Measurements from ENCODE around the gene SPSB1.

SPSB1 gene

DNA sequence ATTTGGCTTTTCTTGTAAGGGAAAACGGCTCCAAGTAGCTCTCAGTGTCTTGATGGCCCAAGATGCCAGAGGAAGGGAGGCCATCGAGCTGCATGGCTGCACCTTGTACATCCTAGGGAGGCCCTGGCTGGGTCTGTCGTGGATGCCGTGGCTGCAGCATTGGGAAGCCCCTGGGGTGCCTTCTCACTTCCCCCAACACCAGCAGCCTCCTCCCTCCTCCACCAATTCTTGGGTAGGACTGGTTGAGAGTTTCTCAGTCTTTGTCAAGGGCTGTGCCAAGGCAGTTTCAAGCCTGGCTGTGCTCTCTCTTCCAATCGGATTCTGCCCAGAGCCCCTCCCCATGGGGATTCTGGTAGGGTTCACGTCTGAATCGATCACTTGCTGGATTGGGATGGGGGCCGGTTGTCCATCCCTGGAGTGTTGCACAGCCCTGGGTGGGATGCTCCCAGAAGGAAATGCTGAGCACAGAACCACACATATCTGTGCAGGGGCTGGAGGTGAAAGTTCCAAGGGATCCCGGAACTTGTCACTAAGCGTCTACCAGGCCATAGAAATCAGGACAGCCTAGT lies 14.0 kb upstream of the SPSB1 start:
- H3K36me3 Mint-ChIP-seq = peaks cover 9% of the 10 kb centered on the region
- no peak overlapping the region for H3K4me3 Mint-ChIP-seq
- H3K9me3 Mint-ChIP-seq = peaks cover 4% of the 10 kb centered on the region
- CTCF ChIA-PET = interaction anchor here (1.1 to 2.4 kb wide), 4 partner anchors 10 to 212 kb away, joined by 3 to 6 read pairs (median 5); no protein-coding TSS in a partner anchor
- no peak for DNase-seq
- peaks cover 61% of the 10 kb centered on the region for H3K4me1 Mint-ChIP-seq
- H3K27me3 Mint-ChIP-seq = peaks cover 44% of the 10 kb centered on the region
- no peak overlapping the region for H3K27ac Mint-ChIP-seq

DNA sequence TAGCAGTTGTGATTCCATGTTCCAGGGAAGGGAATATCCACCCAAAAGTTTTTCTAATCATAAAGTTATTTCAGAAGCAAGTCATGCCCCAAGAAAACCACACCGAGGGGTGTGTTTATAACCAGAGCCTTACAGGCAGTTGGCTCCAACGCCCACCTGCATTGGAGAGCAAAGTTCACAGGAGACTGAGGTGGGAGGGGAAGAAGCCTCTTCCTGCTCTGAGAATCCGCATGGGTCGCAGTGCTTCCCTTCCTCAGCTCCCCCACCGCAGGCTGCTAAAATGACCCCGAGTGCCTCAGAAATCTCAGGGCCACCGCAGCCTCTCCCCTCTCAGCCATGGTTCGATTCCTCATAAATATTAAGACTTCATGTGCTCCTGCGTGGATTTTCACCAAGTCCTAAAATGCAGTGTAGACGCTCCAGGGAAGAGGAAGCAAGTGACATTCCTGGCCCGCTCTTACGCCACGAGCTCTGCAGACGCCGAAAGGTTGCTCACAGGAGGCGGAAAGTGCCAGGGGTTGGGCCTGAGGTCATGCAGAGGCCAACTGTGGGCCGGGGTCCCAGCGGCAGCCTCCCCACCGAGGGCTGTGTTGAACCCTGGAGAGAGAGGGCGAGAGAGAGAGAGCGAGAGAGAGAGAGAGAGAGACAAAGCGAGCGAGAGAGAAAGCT lies 13.4 kb upstream of the SPSB1 start:
- CTCF ChIA-PET = interaction anchor here (1.1 to 2.5 kb wide), 3 partner anchors 10 to 212 kb away, joined by 3 to 9 read pairs (median 5); no protein-coding TSS in a partner anchor
- DNase-seq = no peak
- Mint-ChIP-seq H3K27me3 (peaks cover 44% of the 10 kb centered on the region), H3K4me1 (peaks cover 67% of the 10 kb centered on the region), H3K9me3 (peaks cover 10% of the 10 kb centered on the region), H3K27ac (no peak overlapping the region), H3K36me3 (peaks cover 16% of the 10 kb centered on the region), H3K4me3 (no peak overlapping the region)

DNA sequence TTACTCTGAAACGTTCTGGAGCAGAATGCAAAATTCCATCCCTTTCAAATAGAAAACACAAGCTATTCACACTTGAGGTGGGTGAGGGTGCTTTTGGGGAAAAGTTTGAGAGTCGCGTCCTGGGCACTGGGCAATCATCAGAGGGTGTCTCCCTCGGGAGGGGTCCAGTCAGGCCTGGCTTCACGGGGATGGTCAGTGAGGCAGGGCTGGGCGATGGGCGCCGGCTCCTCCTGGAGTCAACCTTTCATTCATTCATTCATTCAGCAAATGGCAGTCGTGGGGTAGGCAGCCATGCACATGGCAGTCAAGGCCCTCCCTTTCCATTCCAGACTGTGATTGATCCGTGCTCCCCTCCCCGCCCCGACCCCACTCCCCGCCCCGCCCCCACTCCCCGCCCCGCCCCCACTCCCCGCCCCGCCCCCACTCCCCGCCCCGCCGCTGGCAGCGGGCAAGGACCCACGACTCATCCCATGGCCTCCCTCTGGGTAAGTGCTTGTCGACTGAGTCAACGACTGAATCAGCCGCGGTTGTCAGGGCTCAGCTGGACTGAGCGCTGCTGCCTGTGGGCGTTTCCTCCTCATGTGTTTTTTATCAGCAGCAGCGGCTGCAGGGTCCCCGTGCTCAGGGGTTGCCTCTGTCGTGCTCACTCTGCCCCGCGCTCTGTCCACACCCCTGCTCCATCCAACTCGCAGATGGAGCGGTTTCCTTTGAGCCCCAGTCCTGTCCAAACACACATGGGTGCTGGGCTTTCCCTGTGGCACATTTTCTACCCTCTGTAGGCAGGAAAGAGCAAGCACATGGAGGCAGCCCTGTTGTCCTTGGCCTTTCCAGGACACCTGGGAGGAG lies 12.5 kb upstream of the SPSB1 start:
- Mint-ChIP-seq H3K4me3 (no peak overlapping the region), H3K4me1 (peaks cover 72% of the 10 kb centered on the region), H3K36me3 (peaks cover 17% of the 10 kb centered on the region), H3K27me3 (peaks cover 39% of the 10 kb centered on the region), H3K27ac (peak overlapping the region; percentile 25), H3K9me3 (peaks cover 17% of the 10 kb centered on the region)
- CTCF ChIA-PET = interaction anchor here (0.5 to 2.5 kb wide), 3 partner anchors 9 to 523 kb away, joined by 3 to 9 read pairs (median 5); no protein-coding TSS in a partner anchor
- DNase-seq = peak; percentile 50

DNA sequence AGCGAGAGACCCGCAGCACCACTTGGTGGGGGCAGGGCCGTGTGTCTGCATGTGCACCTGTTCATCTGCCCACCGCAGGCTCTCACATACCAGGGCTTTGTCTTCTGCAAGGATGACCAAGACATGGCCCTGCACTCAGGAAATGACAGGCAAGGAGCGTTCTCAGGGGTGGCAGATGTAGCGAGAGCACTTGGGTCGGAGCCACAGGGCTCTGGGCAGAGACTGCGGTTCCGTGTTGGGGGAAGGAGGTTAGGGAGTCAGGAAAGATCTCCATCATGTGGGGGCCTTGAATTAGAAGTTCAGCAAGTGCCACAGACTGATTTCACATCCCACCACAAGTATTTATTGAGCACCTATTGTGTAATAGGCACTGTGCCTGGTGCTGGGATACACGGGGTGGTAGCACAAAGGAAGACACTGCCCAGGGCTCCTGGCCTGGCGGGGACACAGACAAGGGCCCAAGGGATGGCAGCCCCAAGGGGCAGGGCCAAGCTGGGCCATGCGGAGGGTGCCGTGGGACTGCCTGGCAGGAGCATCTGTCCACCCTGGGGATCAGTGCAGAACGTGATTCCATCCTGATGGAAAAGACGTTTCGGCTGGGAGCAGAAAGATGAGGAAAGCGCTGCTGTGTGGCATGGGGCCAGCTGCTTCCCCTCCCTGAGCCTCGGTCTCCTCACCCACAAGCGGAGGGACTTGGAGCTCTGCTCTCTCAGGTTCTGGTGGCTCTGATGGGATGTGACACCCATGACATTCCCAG lies 11.4 kb upstream of the SPSB1 start:
- no peak for DNase-seq
- Mint-ChIP-seq H3K27ac (no peak overlapping the region), H3K27me3 (peaks cover 32% of the 10 kb centered on the region), H3K36me3 (peaks cover 18% of the 10 kb centered on the region), H3K4me3 (no peak overlapping the region), H3K9me3 (peaks cover 25% of the 10 kb centered on the region), H3K4me1 (peaks cover 70% of the 10 kb centered on the region)
- CTCF ChIA-PET = interaction anchor here (0.8 to 3.8 kb wide), 5 partner anchors 11 to 209 kb away, joined by 3 to 15 read pairs (median 3); partner anchors contain the start of gene SPSB1

DNA sequence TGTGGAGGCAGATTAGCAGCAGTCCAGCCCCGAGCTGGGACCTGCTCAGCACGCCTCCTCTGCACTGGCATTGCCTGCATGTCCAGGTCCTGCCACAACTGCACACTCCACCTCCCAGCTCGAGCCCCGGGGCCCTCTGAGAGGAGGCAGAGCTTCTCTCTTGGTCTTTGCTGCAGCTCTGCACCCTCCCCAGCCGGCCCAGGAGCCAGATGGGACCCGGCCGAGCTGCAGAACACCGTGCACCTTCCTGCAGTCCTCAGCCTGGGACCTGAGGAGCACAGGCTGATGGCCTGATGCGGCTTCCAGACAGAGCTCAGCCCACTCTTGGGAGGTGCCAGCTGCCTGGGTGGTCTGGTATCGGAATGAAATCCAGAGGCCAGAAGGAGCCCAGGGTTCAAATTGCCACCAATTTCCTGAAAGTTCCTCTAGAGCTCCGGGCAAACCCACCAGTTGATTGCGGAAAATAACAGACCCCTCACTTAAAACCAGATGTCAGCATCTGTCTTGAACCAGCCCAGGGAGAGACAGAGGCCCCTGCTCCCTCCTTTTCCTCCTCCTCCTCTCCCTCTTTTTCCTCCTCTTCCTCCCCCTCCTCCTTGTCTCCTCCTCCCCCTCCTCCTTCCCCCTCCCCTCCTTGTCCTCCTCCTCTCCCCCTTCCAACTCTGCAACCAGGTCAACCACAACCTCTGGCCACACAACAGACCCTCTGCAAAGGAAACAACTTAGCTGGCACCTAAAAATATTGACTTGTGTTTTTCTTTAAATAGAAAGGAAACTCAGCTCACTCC lies 10.6 kb upstream of the SPSB1 start:
- peaks cover 32% of the 10 kb centered on the region for H3K27me3 Mint-ChIP-seq
- H3K4me3 Mint-ChIP-seq = no peak overlapping the region
- CTCF ChIA-PET = interaction anchor here (0.8 to 3.8 kb wide), 5 partner anchors 10 to 209 kb away, joined by 3 to 15 read pairs (median 3); partner anchors contain the start of gene SPSB1
- peaks cover 75% of the 10 kb centered on the region for H3K4me1 Mint-ChIP-seq
- H3K36me3 Mint-ChIP-seq = peaks cover 23% of the 10 kb centered on the region
- no peak for DNase-seq
- no peak overlapping the region for H3K27ac Mint-ChIP-seq
- peaks cover 32% of the 10 kb centered on the region for H3K9me3 Mint-ChIP-seq

DNA sequence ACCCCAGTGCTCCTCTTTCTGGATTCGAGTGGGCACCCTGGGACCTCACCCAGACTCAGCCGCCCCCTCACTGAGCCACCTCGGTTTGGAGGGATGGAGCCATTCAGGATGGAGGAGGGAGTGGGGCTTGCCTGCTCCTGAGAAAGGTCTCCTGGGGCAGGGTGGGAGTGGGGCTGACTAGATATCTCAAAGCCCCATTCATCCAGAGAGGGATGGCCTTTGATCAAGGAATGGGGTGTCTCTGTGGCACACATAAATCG lies 10.1 kb upstream of the SPSB1 start:
- Mint-ChIP-seq H3K9me3 (peaks cover 37% of the 10 kb centered on the region), H3K27me3 (peaks cover 37% of the 10 kb centered on the region), H3K4me3 (no peak overlapping the region), H3K27ac (peak overlapping the region; percentile 87), H3K36me3 (peaks cover 23% of the 10 kb centered on the region), H3K4me1 (peaks cover 75% of the 10 kb centered on the region)
- DNase-seq = no peak
- CTCF ChIA-PET = interaction anchor here (0.9 to 3.8 kb wide), 2 partner anchors 15 to 80 kb away, joined by 3 to 15 read pairs; no protein-coding TSS in a partner anchor

DNA sequence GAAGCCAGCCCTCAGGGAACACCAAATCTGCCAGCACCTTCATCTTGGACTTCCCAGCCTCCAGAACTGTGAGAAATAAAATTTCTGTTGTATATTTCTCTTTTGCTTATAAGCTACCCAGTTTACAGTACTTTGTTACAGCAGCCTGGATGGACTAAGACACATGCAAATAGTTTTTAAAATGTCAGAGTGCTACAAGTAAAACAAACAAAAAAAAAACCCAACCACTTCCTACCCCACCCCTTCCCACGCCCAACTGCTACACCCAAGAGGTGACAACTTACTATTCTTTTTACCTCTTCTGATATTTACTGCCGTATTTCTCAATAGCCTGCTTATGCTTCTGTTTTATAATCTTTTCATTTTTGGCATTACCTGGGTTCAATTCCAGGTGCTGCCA lies 8.6 kb upstream of the SPSB1 start:
- CTCF ChIA-PET = interaction anchor here (1.2 to 3.8 kb wide), 3 partner anchors 8 to 172 kb away, joined by 3 to 15 read pairs (median 5); no protein-coding TSS in a partner anchor
- H3K4me1 Mint-ChIP-seq = peaks cover 72% of the 10 kb centered on the region
- H3K36me3 Mint-ChIP-seq = peaks cover 28% of the 10 kb centered on the region
- peak overlapping the region; percentile 18 for H3K4me3 Mint-ChIP-seq
- H3K9me3 Mint-ChIP-seq = peaks cover 45% of the 10 kb centered on the region
- H3K27ac Mint-ChIP-seq = peak overlapping the region; percentile 87
- peak; percentile 50 for DNase-seq
- H3K27me3 Mint-ChIP-seq = peaks cover 43% of the 10 kb centered on the region

DNA sequence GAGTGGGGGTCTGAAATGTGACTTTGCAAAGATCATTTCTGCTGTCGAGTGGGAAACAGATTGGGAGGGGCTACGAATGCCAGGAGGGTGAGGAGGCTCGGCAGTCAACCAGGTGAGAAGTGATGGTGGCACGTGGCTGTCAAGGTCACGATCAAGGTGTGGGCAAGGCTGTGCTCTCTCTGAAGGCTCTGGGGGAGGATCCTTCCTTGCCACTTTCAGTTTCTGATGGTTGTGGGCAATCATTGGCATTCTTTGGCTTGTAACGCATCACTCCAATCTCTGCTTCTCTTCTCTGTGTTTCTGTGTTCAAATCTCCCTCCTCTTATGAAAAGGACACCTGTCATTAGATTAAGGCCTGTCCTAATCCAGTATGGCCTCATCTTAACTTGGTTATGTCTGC lies 6.1 kb upstream of the SPSB1 start:
- no peak for DNase-seq
- Mint-ChIP-seq H3K4me1 (peaks cover 58% of the 10 kb centered on the region), H3K27me3 (peaks cover 22% of the 10 kb centered on the region), H3K4me3 (no peak overlapping the region), H3K27ac (peak overlapping the region; percentile 1), H3K36me3 (peaks cover 28% of the 10 kb centered on the region), H3K9me3 (peaks cover 45% of the 10 kb centered on the region)
- CTCF ChIA-PET = interaction anchor here (1.4 to 1.5 kb wide), 2 partner anchors 169 to 203 kb away, joined by 6 to 9 read pairs; no protein-coding TSS in a partner anchor

DNA sequence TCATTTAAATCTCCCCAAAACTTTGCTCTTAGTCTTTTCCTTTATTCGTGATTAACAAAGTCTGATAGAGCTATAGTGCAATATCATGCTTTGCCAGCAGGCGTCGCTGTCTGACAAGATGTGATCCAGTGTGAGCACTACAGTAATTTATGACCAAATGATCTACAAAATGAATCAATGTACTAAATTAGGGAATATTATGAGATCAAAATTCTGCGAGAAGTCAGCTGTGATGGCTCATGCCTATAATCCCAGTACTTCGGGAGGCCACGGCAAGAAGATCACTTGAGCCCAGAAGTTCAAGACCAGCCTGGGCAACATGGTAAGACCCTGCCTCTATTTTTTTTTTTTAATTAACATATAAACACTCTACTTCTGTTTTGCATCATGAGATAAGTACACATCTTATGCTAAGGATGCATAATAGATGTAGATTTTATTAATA lies 3.6 kb upstream of the SPSB1 start:
- peaks cover 14% of the 10 kb centered on the region for H3K36me3 Mint-ChIP-seq
- H3K4me3 Mint-ChIP-seq = no peak overlapping the region
- H3K4me1 Mint-ChIP-seq = peaks cover 34% of the 10 kb centered on the region
- CTCF ChIA-PET = interaction anchor here (0.6 to 4.1 kb wide), 23 partner anchors 9 to 326 kb away, joined by 3 to 122 read pairs (median 5); no protein-coding TSS in a partner anchor
- H3K9me3 Mint-ChIP-seq = peaks cover 40% of the 10 kb centered on the region
- DNase-seq = peak; percentile 90
- H3K27ac Mint-ChIP-seq = no peak overlapping the region
- peaks cover 27% of the 10 kb centered on the region for H3K27me3 Mint-ChIP-seq

DNA sequence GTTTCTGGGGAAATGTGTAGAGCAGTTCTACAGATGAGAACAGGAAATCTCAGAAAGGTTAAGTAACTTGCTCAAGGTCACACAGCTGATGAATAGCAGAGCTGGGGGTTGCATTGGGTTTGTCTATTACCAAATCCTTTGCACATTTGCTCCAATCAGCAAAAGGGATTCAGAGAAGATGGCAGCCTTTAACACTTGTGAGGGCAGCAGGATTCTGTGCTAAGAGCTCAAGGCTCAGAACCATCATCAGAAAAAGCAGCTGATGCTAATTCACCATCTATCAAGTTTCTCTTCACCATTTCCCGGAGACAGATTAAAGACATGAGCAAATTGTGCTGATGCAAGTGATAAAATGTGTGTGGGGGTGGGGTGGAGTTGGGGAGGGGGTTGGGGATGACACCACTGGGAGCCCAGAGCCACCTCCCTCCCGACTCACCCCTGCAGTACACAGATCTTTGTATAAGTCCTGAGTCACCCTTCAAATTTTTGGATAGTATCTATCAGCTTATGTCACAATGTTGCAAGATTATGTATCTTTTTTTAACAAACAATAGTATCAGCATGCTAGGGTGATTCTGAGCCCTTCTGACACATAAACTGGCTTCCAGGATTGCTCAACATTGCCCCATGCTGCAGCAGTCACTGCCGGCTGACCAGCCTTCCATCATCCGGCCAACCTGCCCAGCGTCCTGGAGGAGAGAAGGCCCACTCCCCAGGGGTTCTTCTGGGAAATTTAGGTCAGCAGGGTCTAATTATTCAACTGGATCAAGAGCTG lies 2.8 kb upstream of the SPSB1 start:
- DNase-seq = no peak
- peaks cover 27% of the 10 kb centered on the region for H3K27me3 Mint-ChIP-seq
- no peak overlapping the region for H3K27ac Mint-ChIP-seq
- peaks cover 35% of the 10 kb centered on the region for H3K9me3 Mint-ChIP-seq
- H3K4me3 Mint-ChIP-seq = no peak overlapping the region
- peaks cover 11% of the 10 kb centered on the region for H3K36me3 Mint-ChIP-seq
- H3K4me1 Mint-ChIP-seq = peaks cover 27% of the 10 kb centered on the region
- CTCF ChIA-PET = interaction anchor here (0.8 to 4.1 kb wide), 23 partner anchors 10 to 325 kb away, joined by 3 to 122 read pairs (median 5); no protein-coding TSS in a partner anchor

DNA sequence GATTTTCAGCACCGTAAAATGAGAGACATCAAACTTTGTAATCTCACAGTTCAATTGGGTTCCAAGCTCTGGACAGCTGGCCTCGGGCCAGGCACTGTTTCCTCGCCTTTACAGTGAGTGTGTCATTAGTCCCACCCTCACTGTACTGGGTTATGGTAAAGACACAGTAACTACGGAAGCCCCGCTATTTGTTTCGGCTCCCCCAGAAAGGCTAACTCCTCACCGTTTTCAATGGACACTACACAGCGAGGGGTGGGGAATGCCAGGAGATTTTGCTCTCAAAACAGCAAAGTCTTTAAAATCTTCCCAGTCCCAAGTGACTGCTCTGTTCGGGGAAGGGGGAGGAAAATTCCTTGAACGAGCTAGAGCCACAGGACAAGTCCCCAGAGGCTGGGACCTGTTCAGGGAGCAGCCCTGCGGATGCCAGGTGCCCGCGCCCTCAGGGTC lies 757 bp upstream of the SPSB1 start:
- DNase-seq = no peak
- Mint-ChIP-seq H3K27ac (no peak overlapping the region), H3K36me3 (peaks cover 5% of the 10 kb centered on the region), H3K4me1 (peaks cover 12% of the 10 kb centered on the region), H3K27me3 (peaks cover 27% of the 10 kb centered on the region), H3K4me3 (peak overlapping the region; percentile 62), H3K9me3 (peaks cover 17% of the 10 kb centered on the region)
- CTCF ChIA-PET = interaction anchor here (0.7 to 4.1 kb wide), 7 partner anchors 8 to 282 kb away, joined by 3 to 122 read pairs (median 3); no protein-coding TSS in a partner anchor

DNA sequence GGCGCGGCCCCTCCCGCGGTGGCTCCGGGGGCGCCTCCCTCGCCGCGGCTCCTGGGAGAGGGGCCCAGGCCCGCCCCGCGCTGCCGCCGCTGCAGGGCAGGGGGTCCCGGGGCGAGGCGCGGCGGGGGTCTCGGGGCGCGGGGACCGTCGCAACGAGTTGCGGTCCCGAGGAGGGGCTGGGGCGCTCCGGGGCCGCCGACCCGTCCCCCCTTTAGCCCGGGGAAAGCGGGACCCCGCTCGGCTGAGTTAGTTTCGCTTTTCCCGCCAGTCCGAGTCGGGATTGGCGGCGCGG lies 493 bp downstream of the SPSB1 start:
- peaks cover 8% of the 10 kb centered on the region for H3K9me3 Mint-ChIP-seq
- CTCF ChIA-PET = no interaction called here
- no peak for DNase-seq
- H3K4me3 Mint-ChIP-seq = no peak overlapping the region
- H3K4me1 Mint-ChIP-seq = peaks cover 12% of the 10 kb centered on the region
- H3K27me3 Mint-ChIP-seq = peaks cover 17% of the 10 kb centered on the region
- H3K27ac Mint-ChIP-seq = no peak overlapping the region
- peaks cover 2% of the 10 kb centered on the region for H3K36me3 Mint-ChIP-seq

Data from activated naive CD4-positive, alpha-beta T cell treated with anti-CD3 and anti-CD28 coated beads, Interleukin-2, amount 10 ng/mL, durations not matched to agents 7 days and 5 days (primary cell).